Renal cortical epithelial cell (primary cell): Measurements from ENCODE around the gene TAAR2. TPM values are rescaled to one million over a fixed set of nuclear protein-coding genes. Genes with fewer than 3 reads are reported as not detected.
A peak's percentile ranks its signal among the peaks of the same experiment; 100 is the strongest.
"Not testable (repeated sequence)": the region's sequence is repeated elsewhere in the genome, so short reads cannot be mapped to it uniquely, and the experiment has no call there.

Experiments
- DNase-seq: peaks from one replicate; pipeline ENCODE4 v3.0.0-alpha.2; 2011; ENCODE audit warnings: low read depth
- total RNA-seq: library from RNA; depleted of rRNA; stranded (reverse); fragments of >200 nt; gene quantifications from 2 replicates; pipeline ENCODE4 v1.2.3, GENCODE V29; 2014

Gene TAAR2
- total RNA-seq = not detected in 2 replicates

GRCh38 chr6:132624175-132624574, at the start of gene TAAR2:
Gene TAAR2 (minus strand): TSS chr6:132624275. CDS start chr6:132624275, 0 bp downstream.
- no peak for DNase-seq

- no peak for DNase-seq
Measured at GRCh38 chr6:132673376-132674094, 49.5 kb upstream of the TAAR2 start.

DNA sequence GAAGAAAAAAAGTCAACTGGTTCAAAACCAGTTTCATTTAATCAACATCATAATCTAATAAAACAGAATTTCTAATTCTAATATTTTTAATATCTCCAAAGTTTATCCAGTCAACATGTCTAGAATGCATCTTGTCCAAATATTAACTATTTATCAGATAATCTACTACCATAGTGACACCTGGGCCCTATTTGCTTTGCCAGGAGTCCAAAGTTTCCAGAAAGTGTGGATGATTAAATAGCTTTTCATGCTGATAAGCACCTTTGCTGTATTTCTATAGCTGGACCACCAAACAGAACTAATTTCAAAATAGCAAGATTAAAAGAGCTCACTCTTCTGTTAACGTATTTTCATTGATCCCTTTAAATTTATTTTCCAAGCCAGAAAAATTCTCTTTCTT, 47.2 kb upstream of the TAAR2 start:
- DNase-seq = no peak

DNA sequence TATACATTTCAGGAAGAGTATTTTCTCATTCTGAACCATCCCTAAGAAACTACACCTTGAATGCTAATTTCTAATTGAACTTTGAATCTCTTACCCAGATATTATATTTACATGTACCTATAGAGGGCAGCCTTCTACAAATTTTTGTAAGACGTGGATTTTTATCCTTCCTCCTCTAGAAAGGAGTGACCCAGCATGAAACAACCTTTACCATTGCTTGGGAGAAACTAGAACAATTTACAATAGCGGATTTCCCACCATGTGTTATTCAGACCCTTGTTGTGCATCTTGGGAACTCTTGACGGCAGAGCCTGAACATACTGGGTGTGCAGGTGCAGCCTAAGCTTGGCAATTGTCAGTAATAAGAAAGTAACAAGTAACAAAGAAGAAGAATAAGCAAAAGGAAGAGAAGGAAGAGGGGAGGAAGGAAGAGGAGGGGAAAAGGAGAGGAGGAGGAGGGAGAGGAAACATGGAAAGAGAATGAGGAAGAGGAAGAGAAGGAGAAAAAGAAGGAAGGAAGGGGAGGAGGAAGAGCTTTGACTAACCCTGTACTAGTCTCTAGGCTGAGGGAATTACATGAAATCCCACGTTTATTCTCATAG, 45.7 kb upstream of the TAAR2 start:
- DNase-seq = peak; percentile 76

GRCh38 chr6:132666118-132666517, 42.0 kb upstream of the TAAR2 start:
- DNase-seq = no peak

GRCh38 chr6:132664309-132665034, 40.4 kb upstream of the TAAR2 start:
- DNase-seq = no peak

DNA sequence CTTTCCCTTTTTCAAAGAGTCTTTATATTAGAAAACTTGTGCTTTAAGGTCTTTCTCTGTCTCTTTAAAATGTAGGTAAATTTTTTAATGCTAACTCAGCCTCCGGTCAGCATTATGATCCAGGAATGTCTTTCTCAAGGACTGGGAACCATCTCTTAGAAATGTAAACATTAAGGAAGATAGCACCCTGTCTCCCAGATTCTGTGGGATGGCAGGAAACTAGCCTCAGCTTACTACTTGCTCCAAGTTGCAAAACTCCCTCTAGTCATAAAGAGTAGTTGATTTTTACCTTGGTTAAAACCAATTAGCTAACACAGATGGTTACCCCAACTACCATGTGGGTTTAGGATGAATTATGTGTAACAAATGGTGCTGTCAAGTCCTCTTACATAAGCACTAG, 39.6 kb upstream of the TAAR2 start:
- no peak for DNase-seq

GRCh38 chr6:132661906-132662305, 37.8 kb upstream of the TAAR2 start:
- DNase-seq = no peak

DNA sequence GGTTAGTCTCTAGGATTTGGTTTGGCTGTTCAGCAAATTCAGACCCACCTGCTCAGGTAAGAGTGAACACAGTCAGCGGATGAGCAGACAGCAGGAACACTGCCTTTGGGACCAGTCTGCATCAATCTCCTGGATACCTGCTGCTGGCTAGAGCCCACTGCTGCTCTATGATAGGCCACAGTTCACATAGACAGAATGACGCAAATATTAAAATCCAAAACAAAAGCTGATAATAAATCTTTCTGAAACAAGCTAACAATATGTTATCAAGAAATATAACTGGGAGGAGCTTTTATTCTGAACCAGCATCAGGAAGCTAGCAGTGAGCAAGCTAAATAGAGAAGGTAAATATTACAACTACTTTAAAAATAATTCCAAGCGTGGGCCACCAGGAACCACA, 35.0 kb upstream of the TAAR2 start, which contains the start of gene TAAR1:
TSS of gene TAAR1 (minus strand) at position 101 of the 400 bp plus-strand sequence. CDS start 13,179 bp downstream, outside the sequence.
- DNase-seq = no peak

- no peak for DNase-seq
Measured at GRCh38 chr6:132651062-132651461, 27.0 kb upstream of the TAAR2 start.

DNA sequence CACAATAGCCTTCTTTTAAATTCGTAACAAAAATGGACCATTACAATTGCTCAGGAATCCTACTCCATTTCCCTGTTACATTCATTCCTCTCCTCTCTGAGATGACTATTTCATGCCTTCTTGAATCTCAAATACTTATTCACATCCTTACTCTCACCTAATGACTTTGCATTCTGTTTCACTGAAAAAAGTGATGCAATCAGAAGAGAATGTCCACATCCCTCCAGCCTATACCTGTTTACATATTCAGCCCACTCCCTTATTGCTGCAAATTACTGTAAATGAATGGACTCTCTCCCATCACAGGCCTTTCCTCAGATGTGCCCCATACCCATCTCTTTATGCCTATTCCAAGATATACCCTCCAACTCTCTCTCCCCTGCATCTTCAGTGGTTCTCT, 26.4 kb upstream of the TAAR2 start:
- peak; percentile 81 for DNase-seq

DNA sequence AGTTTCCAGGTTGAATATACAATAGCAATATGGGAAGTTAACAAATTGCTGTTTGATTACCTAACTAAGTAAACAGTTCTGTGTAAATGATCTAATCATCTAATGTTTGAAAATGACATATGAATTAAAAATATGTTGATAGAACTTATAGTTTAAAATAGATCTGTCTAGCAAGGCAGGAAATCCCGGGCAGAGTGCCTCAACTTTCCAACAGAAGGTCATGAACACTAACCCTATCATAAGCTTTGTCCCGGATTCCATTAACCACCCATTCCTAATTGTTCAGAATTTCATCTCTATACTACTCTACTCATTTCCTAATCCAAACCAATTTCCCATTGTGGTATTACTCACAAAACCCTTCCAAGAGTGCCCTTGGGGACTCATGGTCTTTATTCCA, 24.8 kb upstream of the TAAR2 start:
- DNase-seq = no peak

GRCh38 chr6:132648356-132648755, 24.3 kb upstream of the TAAR2 start:
- DNase-seq = peak; percentile 61

- no peak for DNase-seq
Measured at GRCh38 chr6:132643547-132643946, 19.5 kb upstream of the TAAR2 start.

GRCh38 chr6:132637135-132637534, 13.1 kb upstream of the TAAR2 start:
- not testable (repeated sequence) for DNase-seq

DNA sequence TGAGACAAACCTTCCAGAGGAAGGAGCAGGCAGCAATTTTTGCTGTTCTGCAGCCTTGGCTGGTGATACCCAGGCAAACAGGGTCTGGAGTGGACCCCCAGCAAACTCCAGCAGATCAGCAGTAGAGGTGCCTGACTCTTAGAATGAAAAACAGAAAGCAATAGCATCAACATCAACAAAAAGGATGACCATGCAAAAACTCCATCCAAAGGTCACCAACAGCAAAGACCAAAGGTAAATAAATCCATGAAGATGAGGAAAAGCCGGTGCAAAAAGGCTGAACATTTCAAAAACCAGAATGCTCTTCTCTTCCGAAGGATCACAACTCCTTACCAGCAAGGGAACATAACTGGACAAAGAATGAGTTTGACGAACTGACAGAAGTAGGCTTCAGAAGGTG, 11.8 kb upstream of the TAAR2 start:
- not testable (repeated sequence) for DNase-seq

GRCh38 chr6:132635288-132635687, 11.2 kb upstream of the TAAR2 start:
- not testable (repeated sequence) for DNase-seq

- no peak for DNase-seq
Measured at GRCh38 chr6:132634796-132635195, 10.7 kb upstream of the TAAR2 start.

DNA sequence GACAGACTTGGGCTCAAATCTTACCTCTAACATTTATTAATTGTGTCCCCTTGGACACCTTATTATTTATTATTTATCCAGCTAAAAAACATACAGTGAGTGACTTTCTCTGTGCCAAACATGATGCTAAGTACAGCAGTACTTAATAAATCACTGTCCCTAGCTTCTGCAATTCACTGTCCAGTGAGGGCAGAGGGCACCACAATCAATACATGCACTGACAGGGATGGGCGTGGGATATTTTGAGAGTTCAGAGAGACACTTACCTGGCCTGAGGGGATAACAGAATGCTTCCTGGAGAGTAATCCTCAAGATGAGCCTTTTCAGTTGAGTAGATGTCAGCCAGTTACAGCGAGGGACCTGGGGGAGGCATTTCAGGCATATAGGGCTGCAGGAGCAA, 9.3 kb upstream of the TAAR2 start:
- no peak for DNase-seq

DNA sequence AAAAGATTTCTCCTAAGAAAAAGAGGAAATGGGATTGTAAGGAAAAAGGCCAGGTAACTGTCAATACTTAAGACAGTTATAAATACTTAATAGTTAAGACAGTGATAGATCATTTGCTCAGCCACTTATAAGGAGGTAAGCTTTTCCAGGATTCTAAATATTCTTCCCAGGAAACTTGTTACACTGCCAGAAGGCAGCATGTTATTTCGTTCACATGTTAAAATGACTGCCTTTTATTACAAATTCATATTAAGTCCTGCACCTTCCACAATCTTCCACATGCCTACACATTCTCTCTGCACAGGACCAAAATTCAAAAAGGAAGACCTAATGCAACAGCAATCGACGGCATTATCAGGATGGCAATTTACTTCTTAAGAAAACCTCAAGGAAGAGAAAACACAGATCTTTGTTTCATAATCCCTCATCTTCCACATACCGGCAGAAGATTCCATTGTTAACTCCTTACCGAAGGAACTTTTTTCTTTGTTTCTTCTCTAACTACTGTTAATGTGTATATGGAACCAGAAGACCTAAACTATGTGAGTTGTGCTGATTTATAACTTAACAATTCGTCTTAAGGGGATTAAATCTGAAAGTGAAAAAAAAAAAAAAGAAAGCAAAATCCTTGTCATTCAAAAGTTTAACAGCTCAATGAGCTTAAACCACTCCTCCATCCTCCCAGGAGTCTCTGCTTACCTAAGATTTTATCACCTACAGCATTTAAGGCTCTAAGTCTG, 799 bp downstream of the TAAR2 start:
- DNase-seq = peak; percentile 79

- no peak for DNase-seq
Measured at GRCh38 chr6:132616677-132617076, 7.4 kb downstream of the TAAR2 start.

DNA sequence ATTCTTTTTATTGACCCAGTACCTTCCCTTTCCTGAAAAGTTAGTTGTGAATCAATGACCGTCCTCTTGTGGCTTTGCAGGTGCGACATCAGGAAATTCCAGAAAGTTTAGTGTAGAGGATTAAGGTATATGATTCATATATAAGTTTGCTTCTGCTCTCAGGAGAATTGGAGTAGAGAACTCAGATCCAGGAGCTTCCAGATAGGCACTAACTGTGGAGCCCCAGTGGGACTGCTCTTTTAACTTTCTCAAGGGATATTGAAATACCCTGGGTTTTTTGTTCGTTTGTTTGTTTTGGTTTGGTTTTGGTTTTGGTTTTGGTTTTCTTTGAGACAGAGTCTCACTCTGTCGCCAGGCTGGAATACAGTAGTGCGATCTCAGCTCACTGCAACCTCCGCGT, 9.5 kb downstream of the TAAR2 start:
- no peak for DNase-seq
